ENCODE data around the gene IPO13.

Gene IPO13, protein sequence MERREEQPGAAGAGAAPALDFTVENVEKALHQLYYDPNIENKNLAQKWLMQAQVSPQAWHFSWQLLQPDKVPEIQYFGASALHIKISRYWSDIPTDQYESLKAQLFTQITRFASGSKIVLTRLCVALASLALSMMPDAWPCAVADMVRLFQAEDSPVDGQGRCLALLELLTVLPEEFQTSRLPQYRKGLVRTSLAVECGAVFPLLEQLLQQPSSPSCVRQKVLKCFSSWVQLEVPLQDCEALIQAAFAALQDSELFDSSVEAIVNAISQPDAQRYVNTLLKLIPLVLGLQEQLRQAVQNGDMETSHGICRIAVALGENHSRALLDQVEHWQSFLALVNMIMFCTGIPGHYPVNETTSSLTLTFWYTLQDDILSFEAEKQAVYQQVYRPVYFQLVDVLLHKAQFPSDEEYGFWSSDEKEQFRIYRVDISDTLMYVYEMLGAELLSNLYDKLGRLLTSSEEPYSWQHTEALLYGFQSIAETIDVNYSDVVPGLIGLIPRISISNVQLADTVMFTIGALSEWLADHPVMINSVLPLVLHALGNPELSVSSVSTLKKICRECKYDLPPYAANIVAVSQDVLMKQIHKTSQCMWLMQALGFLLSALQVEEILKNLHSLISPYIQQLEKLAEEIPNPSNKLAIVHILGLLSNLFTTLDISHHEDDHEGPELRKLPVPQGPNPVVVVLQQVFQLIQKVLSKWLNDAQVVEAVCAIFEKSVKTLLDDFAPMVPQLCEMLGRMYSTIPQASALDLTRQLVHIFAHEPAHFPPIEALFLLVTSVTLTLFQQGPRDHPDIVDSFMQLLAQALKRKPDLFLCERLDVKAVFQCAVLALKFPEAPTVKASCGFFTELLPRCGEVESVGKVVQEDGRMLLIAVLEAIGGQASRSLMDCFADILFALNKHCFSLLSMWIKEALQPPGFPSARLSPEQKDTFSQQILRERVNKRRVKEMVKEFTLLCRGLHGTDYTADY

DNA sequence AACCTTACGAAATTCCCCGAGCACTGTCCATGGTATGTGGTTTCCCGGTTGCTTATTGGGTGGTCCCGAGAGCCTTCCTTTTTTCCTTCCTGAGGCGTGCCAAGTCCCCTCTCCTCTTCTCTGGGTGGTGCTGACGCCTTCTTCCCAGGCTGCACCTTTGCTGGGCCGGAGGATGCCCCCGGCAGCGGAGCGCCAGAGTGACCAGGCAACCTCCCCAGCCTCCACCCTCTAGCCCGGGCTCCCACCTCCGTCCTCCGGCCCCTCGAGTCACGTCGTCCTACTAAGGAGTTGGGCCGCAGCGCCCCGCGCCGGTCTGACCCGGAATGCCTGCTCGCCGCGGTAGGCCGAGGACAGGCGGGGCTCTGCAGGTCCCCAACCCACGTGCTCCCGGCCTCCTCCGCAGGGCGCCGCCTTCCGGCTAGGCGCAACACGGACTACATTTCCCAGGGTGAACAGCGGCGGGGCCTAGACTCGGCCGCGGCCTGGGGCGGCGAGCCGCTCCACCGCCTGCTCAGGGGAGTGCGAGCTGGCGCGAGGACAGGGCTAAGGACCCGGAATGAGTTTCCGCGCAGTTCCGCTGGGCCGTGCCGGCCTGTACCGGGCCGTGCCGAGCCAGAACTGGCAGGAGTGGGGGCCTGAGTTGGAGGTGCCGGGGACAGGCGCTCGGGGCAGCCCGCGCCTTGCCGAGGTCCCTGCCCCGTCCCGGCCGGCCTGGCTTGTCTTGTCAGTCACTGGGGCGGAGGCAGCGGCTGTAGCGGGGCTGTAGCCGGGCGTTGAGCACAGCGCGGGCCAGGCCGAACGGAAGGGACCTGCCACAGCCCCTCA lies at the start of gene IPO13:
Gene IPO13 (plus strand): TSS at position 715 of the 825 bp plus-strand sequence. CDS start 651 bp downstream, outside the sequence.
- Histone ChIP-seq H3K4me3 (ENCODE audit: low read depth in 1 of 2, low read length in 2 of 2) (peak within 1 kb of the TSS; percentile 93 to 95), H3K4me1 (ENCODE audit: insufficient read depth, low read length) (peaks cover 23% of the 10 kb centered on the region), H3K36me3 (ENCODE audit: insufficient read depth, low read length) (peaks cover 7% of the 10 kb centered on the region), H3K9ac (ENCODE audit: low read length) (peak within 1 kb of the TSS; percentile 72), H3K27me3 (ENCODE audit: control insufficient read depth in 1 of 2, insufficient read depth in 2 of 2, low read length in 2 of 2) (no peaks in the 10 kb centered on the region), H3K9me3 (ENCODE audit: low read length) (no peaks in the 10 kb centered on the region), H3K27ac (ENCODE audit: low read depth, low read length) (peak within 1 kb of the TSS; percentile 95)

DNA sequence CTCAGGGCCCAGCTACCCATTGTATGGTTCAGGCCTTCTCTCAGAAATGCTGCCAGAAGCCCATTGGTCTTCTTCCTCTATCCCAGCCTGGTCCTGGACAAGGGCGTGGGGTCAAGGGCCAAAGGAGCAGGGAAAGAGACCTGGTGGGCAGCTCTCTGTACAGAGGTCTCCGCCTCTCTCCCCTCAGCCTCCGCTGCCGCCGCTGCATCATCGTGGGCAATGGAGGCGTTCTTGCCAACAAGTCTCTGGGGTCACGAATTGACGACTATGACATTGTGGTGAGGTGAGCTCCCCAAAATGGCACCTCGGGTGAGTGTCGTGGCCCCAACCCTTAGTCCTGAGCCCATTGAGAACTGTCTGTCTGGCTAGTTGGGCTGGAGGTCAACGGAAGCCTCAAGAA lies 47.8 kb upstream of the IPO13 start:
- H3K4me3 ChIP-seq (ENCODE audit: low read depth in 1 of 2, low read length in 2 of 2) = no peak overlapping the region
- H3K27ac ChIP-seq (ENCODE audit: low read depth, low read length) = no peak overlapping the region
- peaks cover 28% of the 10 kb centered on the region for H3K36me3 ChIP-seq (ENCODE audit: insufficient read depth, low read length)
- H3K9me3 ChIP-seq (ENCODE audit: low read length) = no peaks in the 10 kb centered on the region
- H3K4me1 ChIP-seq (ENCODE audit: insufficient read depth, low read length) = no peaks in the 10 kb centered on the region
- no peak overlapping the region for H3K9ac ChIP-seq (ENCODE audit: low read length)
- H3K27me3 ChIP-seq (ENCODE audit: control insufficient read depth in 1 of 2, insufficient read depth in 2 of 2, low read length in 2 of 2) = no peaks in the 10 kb centered on the region

DNA sequence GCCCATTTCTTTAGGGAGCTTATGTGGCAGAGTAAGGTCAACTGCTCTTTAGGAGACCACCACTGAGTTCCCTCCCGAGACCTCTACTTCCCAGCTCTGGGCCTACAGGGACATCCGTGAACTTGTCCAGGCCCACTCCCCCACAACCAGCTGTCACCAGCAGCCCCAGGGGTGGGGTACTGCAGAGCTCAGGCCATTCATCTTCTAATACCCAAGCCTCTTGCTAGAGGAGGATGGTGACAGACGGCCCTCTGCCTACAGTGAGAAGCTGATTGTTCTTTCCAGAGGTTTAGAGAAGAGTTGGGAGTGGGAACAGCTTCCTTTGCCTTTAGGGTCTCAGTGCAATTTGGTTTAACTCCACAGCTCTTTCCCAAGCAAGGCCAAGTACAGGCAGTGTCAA lies 46.4 kb upstream of the IPO13 start:
- no peak overlapping the region for H3K4me3 ChIP-seq (ENCODE audit: low read depth in 1 of 2, low read length in 2 of 2)
- H3K36me3 ChIP-seq (ENCODE audit: insufficient read depth, low read length) = peaks cover 19% of the 10 kb centered on the region
- H3K9ac ChIP-seq (ENCODE audit: low read length) = no peak overlapping the region
- H3K27me3 ChIP-seq (ENCODE audit: control insufficient read depth in 1 of 2, insufficient read depth in 2 of 2, low read length in 2 of 2) = no peaks in the 10 kb centered on the region
- no peak overlapping the region for H3K27ac ChIP-seq (ENCODE audit: low read depth, low read length)
- H3K4me1 ChIP-seq (ENCODE audit: insufficient read depth, low read length) = no peaks in the 10 kb centered on the region
- H3K9me3 ChIP-seq (ENCODE audit: low read length) = no peaks in the 10 kb centered on the region

DNA sequence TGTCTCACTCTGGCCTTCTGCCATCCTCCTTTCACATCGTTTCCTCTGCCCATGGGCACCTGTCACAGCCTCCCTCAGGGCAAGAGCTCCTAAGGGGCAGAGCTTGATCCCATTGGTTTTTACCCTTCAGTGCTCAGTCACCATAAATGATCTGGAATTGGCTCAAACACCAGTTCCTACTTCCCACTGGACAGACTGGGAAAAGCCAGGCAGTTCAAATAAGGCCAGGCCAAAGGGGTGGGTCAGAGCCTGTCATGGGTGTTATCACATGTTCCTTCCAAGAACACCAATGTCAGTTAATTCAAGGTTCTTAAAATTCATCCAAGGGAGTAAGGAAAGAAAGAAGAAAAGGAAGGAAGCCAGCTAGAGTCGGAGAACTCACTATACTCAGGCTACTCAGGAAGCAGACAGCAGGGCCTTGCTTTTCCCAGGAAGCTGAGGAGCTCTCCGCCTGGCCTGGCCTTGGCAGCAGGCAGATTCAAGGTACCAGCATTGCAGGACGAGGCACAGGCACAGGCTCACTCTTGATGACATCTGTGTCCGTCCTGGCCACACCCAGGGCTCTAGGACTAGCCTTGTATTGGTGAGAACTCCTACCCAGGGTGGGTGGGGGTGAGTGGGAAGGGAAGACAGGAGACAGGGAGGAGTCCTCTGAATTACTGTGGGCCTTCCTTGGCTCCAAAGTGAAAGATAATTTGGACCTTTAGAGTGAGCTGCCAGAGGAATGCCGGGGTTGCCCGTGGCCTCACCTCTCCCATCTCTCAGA lies 45.4 kb upstream of the IPO13 start:
- Histone ChIP-seq H3K27ac (ENCODE audit: low read depth, low read length) (no peak overlapping the region), H3K27me3 (ENCODE audit: control insufficient read depth in 1 of 2, insufficient read depth in 2 of 2, low read length in 2 of 2) (no peaks in the 10 kb centered on the region), H3K4me1 (ENCODE audit: insufficient read depth, low read length) (no peaks in the 10 kb centered on the region), H3K9ac (ENCODE audit: low read length) (no peak overlapping the region), H3K4me3 (ENCODE audit: low read depth in 1 of 2, low read length in 2 of 2) (no peak overlapping the region), H3K9me3 (ENCODE audit: low read length) (no peaks in the 10 kb centered on the region), H3K36me3 (ENCODE audit: insufficient read depth, low read length) (peaks cover 12% of the 10 kb centered on the region)

DNA sequence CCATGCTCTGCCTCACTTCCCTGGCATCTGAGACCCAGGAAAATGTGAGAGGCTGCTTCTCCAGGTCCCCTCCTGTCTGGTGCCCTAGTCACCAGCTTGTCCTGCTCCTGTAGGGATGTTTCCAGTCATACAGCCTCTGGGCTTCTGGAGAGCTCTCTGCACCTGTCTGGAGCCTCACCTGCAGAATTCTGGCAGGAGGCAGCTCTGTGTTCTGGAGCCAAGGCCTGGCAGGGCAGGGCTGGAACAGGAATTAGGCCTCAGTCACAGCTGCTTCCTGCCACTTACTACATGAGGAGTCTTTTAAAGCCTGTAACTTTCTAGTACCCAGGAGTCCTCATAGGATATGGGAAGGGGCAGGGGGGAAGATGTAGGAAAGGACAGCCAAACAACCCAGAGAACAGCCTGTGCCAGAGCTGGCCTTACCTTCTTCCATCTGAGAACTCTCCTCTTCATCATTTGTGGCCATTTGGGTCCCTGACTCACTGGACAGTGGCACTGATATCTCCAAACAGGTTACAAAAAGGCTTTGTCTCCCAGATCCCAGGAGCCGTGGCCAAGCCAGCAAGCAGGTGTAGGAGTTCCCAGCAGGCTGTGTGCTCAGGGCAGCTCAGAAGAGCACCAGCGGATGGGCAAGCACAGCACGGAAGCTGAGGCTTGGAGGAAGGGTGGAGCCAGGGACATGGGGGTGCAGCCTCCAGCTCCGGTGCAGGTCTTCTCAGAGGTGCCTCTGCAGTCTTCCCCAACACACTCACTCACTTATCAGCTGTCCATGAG lies 44.5 kb upstream of the IPO13 start:
- Histone ChIP-seq H3K4me1 (ENCODE audit: insufficient read depth, low read length) (no peaks in the 10 kb centered on the region), H3K4me3 (ENCODE audit: low read depth in 1 of 2, low read length in 2 of 2) (no peak overlapping the region), H3K27ac (ENCODE audit: low read depth, low read length) (no peak overlapping the region), H3K9me3 (ENCODE audit: low read length) (no peaks in the 10 kb centered on the region), H3K27me3 (ENCODE audit: control insufficient read depth in 1 of 2, insufficient read depth in 2 of 2, low read length in 2 of 2) (no peaks in the 10 kb centered on the region), H3K36me3 (ENCODE audit: insufficient read depth, low read length) (peaks cover 14% of the 10 kb centered on the region), H3K9ac (ENCODE audit: low read length) (no peak overlapping the region)

DNA sequence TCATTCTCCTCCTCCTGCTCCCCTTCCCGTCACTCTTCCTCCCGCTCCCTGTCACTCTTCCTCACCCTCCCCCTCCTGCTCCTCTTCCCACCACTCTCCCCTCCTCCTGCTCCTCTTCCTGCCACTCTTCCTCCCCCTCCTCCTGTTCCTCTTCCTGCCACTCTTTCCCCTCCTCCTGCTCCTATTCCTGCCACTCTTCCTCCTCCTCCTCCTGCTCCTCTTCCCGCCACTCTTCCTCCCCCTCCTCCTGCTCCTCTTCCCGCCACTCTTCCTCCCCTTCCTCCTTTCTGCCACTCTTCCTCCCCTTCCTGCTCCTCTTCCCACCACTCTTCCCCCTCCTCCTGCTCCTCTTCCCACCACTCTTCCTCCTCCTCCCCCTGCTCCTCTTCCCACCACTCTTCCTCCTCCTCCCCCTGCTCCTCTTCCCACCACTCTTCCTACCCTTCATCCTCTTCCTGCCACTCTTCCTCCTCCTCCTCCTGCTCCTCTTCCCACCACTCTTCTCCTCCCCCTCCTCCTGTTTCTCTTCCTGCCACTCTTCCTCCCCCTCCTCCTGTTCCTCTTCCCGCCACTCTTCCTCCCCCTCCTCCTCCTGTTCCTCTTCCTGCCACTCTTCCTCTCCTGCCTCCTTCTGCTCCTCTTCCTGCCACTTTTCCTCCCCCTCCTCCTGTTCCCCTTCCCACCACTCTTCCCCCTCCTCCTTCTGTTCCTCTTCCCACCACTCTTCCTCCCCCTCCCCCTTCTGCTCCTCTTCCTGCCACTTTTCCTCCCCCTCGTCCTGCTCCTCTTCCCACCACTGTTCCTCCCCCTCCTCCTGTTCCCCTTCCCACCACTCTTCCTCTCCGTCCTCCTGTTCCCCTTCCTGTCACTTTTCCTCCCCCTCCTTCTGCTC lies 41.8 kb upstream of the IPO13 start:
- no peaks in the 10 kb centered on the region for H3K27me3 ChIP-seq (ENCODE audit: control insufficient read depth in 1 of 2, insufficient read depth in 2 of 2, low read length in 2 of 2)
- H3K27ac ChIP-seq (ENCODE audit: low read depth, low read length) = no peak overlapping the region
- no peak overlapping the region for H3K4me3 ChIP-seq (ENCODE audit: low read depth in 1 of 2, low read length in 2 of 2)
- H3K36me3 ChIP-seq (ENCODE audit: insufficient read depth, low read length) = peaks cover 17% of the 10 kb centered on the region
- no peaks in the 10 kb centered on the region for H3K9me3 ChIP-seq (ENCODE audit: low read length)
- no peak overlapping the region for H3K9ac ChIP-seq (ENCODE audit: low read length)
- no peaks in the 10 kb centered on the region for H3K4me1 ChIP-seq (ENCODE audit: insufficient read depth, low read length)

DNA sequence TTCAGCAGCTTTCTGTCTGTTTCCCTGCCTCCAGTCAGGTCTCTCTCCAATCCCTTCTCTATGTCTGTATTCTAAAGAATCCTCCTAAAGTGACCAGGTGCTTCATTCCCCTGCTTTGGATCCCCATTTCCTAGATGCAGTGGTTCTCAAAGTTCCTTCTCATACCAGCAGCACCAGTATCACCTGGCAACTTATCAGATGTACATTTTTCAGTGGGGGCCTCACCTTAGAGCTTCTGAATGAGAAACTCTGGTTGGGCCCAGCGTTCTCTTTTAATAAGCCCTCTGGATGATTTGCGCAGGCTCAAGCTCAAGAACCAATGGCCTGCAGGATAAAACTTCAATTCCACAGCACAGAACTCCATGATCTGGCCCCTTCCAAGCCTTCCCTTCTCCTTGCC lies 38.5 kb upstream of the IPO13 start:
- Histone ChIP-seq H3K27me3 (ENCODE audit: control insufficient read depth in 1 of 2, insufficient read depth in 2 of 2, low read length in 2 of 2) (no peaks in the 10 kb centered on the region), H3K4me3 (ENCODE audit: low read depth in 1 of 2, low read length in 2 of 2) (no peak overlapping the region), H3K9ac (ENCODE audit: low read length) (no peak overlapping the region), H3K27ac (ENCODE audit: low read depth, low read length) (no peak overlapping the region), H3K36me3 (ENCODE audit: insufficient read depth, low read length) (peaks cover 11% of the 10 kb centered on the region), H3K9me3 (ENCODE audit: low read length) (no peaks in the 10 kb centered on the region), H3K4me1 (ENCODE audit: insufficient read depth, low read length) (peaks cover 12% of the 10 kb centered on the region)

DNA sequence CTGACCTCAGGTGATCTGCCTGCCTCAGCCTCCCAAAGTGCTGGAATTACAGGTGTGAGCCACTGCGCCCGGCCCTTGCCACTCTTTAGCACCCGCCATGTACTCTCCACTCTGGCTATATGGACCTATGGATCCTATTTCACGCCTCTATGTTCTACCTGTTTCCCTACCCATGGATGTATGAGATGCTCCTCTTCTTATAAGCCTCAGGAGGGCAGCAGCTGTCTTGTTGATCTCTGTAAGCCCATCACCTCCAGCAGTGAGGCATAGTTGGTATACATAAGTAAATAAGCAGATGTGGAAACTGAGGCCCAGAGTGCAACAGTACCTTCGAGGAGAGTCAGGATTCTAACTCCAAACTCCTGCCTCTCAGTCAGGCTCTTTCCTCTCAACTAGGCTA lies 37.9 kb upstream of the IPO13 start:
- Histone ChIP-seq H3K27ac (ENCODE audit: low read depth, low read length) (no peak overlapping the region), H3K4me1 (ENCODE audit: insufficient read depth, low read length) (peaks cover 15% of the 10 kb centered on the region), H3K4me3 (ENCODE audit: low read depth in 1 of 2, low read length in 2 of 2) (no peak overlapping the region), H3K36me3 (ENCODE audit: insufficient read depth, low read length) (peaks cover 11% of the 10 kb centered on the region), H3K9me3 (ENCODE audit: low read length) (no peaks in the 10 kb centered on the region), H3K27me3 (ENCODE audit: control insufficient read depth in 1 of 2, insufficient read depth in 2 of 2, low read length in 2 of 2) (no peaks in the 10 kb centered on the region), H3K9ac (ENCODE audit: low read length) (no peak overlapping the region)

DNA sequence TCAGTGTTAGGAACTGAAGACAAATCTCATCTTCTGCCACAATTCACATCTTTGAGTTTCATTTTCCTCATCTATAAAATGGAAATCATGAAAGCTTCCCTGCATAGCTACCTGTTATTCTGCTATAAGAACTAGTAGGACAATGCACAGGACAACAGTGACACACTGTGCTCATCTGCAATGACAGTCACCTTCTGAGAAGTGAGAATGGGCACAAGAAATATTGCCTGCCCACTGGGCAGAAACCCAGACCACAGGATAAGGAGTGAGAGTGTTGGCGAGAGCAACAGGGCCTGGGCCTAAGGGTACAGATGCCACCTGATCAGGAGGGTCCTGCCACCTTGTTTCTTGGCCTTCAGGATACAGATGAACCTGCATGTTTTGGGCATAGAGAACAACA lies 36.4 kb upstream of the IPO13 start:
- no peak overlapping the region for H3K27ac ChIP-seq (ENCODE audit: low read depth, low read length)
- no peak overlapping the region for H3K9ac ChIP-seq (ENCODE audit: low read length)
- H3K9me3 ChIP-seq (ENCODE audit: low read length) = no peaks in the 10 kb centered on the region
- peaks cover 5% of the 10 kb centered on the region for H3K36me3 ChIP-seq (ENCODE audit: insufficient read depth, low read length)
- H3K4me3 ChIP-seq (ENCODE audit: low read depth in 1 of 2, low read length in 2 of 2) = no peak overlapping the region
- no peaks in the 10 kb centered on the region for H3K27me3 ChIP-seq (ENCODE audit: control insufficient read depth in 1 of 2, insufficient read depth in 2 of 2, low read length in 2 of 2)
- peaks cover 15% of the 10 kb centered on the region for H3K4me1 ChIP-seq (ENCODE audit: insufficient read depth, low read length)
